Measurements from ENCODE around the gene CD247.

Gene CD247

DNA sequence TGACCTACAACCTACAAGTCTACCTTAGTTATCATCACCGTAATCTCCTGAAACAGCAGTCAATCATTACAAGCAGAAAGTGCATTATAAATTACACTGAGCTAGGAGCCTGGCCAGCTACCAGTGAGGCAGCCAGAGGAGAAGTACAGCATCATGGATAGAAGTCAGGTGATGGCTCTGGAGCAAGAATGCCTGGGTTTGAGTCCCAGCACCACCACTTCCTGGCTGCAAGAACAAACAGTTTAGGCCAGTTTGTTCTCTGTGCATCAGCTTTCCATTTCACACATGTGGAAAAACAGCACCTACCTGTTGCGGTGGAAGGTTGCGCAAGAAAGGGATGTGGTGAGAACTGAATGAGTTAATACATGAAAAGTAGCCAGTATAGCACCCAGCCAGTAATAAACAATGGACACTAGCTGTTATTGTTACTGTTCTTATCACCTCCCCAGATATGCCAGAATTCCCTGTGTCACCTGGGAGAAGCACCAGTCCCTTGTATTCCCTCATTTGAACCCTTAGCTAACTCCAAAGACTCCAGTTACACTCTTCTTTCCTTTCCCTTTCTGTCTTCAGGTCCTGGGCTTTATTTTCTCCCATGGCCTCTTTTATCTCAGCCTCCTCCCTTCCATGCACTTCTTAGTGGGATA is 26.2 kb upstream of the CD247 start:
- TF ChIP-seq MYC (IDR thresholded peaks at IDR 0.05; ENCODE audit: low read depth, low read length) (no peak), POLR2A (IDR thresholded peaks at IDR 0.05; ENCODE audit: extremely low read depth, insufficient read length) (no peak), MAX (IDR thresholded peaks at IDR 0.05; ENCODE audit: low read depth, low read length) (no peak), CTCF (IDR thresholded peaks at IDR 0.05; ENCODE audit: low read depth, low read length) (no peak)
- DNase-seq (ENCODE audit: low read depth) = no peak
- H3K4me3 ChIP-seq (ENCODE audit: low read depth, low read length) = no peak overlapping the region

- no peak for DNase-seq (ENCODE audit: low read depth)
- TF ChIP-seq CTCF (IDR thresholded peaks at IDR 0.05; ENCODE audit: low read depth, low read length) (no peak), POLR2A (IDR thresholded peaks at IDR 0.05; ENCODE audit: extremely low read depth, insufficient read length) (no peak), MYC (IDR thresholded peaks at IDR 0.05; ENCODE audit: low read depth, low read length) (no peak), MAX (IDR thresholded peaks at IDR 0.05; ENCODE audit: low read depth, low read length) (no peak)
- H3K4me3 ChIP-seq (ENCODE audit: low read depth, low read length) = no peak overlapping the region
These were observed 25.1 kb upstream of the CD247 start for GRCh38 chr1:167543199-167543990.

DNA sequence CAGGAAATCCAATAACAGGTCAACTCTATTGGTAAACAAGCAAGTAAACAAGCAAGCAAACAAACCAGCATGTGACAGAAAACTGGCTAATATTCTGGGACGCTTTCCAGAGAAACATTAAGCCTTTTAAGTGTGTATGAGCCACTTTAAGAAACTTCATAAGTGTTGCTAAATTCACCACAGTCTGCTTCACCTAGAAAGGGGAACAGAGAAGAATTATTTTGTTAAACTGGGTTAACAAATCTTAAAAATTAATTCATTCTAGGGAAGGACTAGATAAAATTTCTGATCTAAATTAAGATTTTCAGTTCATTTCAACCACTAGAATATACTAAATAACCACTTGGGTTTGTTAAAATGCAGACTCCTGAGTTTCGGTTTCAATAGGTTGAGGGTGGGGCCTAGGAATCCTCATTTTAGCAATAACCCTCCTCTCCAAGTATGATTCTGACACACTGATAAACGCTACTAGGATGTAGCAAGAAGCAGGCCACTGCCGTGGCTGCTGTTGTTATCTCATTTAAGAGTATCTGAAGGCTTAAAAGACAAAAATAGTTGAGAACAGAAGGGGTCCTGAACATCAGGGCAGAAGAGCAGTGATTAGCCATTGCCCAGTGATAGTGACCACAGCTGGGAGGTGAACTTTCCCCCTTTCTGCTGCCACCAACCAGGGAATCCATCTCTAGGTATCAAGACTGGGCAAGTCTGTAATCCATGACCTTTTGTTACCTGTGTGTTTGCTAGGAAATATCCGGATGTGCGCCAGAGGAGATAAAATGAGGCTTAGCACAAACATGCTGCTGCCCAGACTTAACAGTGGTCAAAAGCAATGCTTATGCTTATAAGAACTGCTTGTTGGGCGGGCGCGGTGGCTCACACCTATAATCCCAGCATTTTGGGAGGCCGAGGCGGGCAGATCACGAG is 24.0 kb upstream of the CD247 start:
- DNase-seq (ENCODE audit: low read depth) = no peak
- TF ChIP-seq MYC (IDR thresholded peaks at IDR 0.05; ENCODE audit: low read depth, low read length) (no peak), MAX (IDR thresholded peaks at IDR 0.05; ENCODE audit: low read depth, low read length) (no peak), POLR2A (IDR thresholded peaks at IDR 0.05; ENCODE audit: extremely low read depth, insufficient read length) (no peak), CTCF (IDR thresholded peaks at IDR 0.05; ENCODE audit: low read depth, low read length) (no peak)
- H3K4me3 ChIP-seq (ENCODE audit: low read depth, low read length) = no peak overlapping the region

DNA sequence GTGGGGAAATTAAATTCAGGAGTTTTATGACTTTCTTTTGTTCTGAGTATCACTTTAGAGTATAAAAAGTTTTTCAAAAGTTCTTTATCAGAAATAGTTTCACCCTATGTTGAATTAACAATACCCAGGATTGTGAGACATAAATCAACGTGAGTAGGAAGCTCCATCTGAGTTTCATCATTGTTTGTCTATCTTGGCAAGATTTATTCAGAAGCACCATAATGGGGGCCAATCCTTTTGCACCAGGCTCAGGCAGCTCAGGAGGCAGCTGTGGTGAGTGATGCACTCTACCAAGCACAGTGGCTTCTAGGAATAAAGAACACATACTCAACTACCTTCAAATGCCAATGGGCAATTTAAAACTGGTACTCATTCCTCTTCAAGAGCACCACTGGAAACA is 23.3 kb upstream of the CD247 start:
- no peak overlapping the region for H3K4me3 ChIP-seq (ENCODE audit: low read depth, low read length)
- TF ChIP-seq CTCF (IDR thresholded peaks at IDR 0.05; ENCODE audit: low read depth, low read length) (no peak), MYC (IDR thresholded peaks at IDR 0.05; ENCODE audit: low read depth, low read length) (no peak), POLR2A (IDR thresholded peaks at IDR 0.05; ENCODE audit: extremely low read depth, insufficient read length) (no peak), MAX (IDR thresholded peaks at IDR 0.05; ENCODE audit: low read depth, low read length) (no peak)
- no peak for DNase-seq (ENCODE audit: low read depth)

GRCh38 chr1:167541003-167541402 is 22.7 kb upstream of the CD247 start:
- TF ChIP-seq MAX (IDR thresholded peaks at IDR 0.05; ENCODE audit: low read depth, low read length) = no peak
- no peak for TF ChIP-seq CTCF (IDR thresholded peaks at IDR 0.05; ENCODE audit: low read depth, low read length)
- no peak for TF ChIP-seq POLR2A (IDR thresholded peaks at IDR 0.05; ENCODE audit: extremely low read depth, insufficient read length)
- no peak for TF ChIP-seq MYC (IDR thresholded peaks at IDR 0.05; ENCODE audit: low read depth, low read length)
- H3K4me3 ChIP-seq (ENCODE audit: low read depth, low read length) = no peak overlapping the region
- no peak for DNase-seq (ENCODE audit: low read depth)

Data from NB4 (cell line).